ENCODE measurements around the gene B3GAT2.

B3GAT2 gene, protein sequence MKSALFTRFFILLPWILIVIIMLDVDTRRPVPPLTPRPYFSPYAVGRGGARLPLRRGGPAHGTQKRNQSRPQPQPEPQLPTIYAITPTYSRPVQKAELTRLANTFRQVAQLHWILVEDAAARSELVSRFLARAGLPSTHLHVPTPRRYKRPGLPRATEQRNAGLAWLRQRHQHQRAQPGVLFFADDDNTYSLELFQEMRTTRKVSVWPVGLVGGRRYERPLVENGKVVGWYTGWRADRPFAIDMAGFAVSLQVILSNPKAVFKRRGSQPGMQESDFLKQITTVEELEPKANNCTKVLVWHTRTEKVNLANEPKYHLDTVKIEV

DNA sequence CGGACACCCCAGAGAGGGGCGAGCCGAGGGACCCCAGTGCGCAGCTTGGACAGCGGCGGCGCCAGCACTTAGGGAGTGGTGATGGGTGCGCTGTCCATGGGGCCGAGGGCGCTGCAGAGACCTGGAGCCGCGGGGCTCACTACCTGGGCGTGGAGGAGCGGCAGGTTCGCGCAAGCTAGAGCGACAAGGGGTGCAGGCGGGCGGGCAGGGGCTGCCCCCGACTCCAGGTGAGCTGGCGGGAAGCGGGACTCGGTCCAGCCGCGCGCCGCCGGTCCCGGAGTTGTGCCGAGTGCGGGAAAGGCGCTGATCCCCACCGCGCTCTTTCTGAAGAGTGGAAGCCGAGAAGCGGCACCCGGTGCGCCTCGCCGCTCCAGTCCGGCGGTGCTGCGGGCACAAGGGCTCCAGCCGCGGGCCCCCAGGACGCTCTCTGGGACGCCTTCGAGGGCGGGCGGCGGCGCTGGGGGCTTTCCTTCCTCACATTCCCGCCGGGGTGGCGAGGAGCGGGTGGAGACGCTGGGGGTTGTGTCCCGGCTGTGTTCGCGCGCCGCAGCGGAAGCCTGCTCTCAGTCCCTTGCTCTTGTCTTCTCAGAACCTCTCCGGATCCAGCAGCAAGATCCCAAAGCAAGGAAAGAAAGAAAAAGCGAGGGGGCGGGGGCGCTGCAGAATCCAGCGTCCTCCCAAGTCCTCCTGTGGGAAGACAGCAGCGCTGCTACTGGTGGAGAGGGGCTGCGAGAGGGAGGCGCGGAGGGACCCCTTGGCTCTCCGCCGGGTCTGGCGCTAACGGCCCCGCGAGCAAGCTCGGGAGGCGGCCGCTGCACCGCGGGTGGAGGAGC is at the start of gene B3GAT2:
Gene B3GAT2, minus strand, starts transcription at position 610 of the 833 bp plus-strand sequence. CDS start 631 bp downstream, outside the sequence.
- no peaks in the 10 kb centered on the region for H3K36me3 Mint-ChIP-seq (ENCODE audit: low read depth)
- peaks cover 88% of the 10 kb centered on the region for H3K27me3 Mint-ChIP-seq (ENCODE audit: low read depth, poor library complexity)
- TF ChIP-seq, protein P1, sequence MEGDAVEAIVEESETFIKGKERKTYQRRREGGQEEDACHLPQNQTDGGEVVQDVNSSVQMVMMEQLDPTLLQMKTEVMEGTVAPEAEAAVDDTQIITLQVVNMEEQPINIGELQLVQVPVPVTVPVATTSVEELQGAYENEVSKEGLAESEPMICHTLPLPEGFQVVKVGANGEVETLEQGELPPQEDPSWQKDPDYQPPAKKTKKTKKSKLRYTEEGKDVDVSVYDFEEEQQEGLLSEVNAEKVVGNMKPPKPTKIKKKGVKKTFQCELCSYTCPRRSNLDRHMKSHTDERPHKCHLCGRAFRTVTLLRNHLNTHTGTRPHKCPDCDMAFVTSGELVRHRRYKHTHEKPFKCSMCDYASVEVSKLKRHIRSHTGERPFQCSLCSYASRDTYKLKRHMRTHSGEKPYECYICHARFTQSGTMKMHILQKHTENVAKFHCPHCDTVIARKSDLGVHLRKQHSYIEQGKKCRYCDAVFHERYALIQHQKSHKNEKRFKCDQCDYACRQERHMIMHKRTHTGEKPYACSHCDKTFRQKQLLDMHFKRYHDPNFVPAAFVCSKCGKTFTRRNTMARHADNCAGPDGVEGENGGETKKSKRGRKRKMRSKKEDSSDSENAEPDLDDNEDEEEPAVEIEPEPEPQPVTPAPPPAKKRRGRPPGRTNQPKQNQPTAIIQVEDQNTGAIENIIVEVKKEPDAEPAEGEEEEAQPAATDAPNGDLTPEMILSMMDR (IDR thresholded peaks at IDR 0.05): no peak
- H3K9me3 Mint-ChIP-seq: no peaks in the 10 kb centered on the region
- DNase-seq: peak; percentile 66
- H3K4me3 Mint-ChIP-seq: peak within 1 kb of the TSS; percentile 83
- H3K4me1 Mint-ChIP-seq: peaks cover 16% of the 10 kb centered on the region
- no peak within 1 kb of the TSS for H3K27ac Mint-ChIP-seq

DNA sequence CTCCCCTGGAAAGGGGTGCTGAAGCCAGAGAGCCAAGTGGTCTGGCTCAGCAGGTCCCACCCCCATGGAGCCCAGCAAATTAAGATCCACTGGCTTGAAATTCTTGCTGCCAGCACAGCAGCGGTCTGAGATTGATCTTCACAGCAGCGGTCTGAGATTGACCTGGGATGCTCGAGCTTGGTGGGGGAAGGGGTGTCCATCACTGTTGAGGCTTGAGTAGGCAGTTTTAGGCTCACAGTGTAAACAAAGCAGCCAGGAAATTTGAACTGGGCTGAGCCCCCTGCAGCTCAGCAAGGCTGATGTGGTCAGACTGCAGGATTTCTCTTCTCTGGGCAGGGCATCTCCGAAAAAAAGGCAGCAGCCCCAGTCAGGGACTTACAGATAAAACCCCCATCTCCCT is 41.3 kb upstream of the B3GAT2 start:
- TF ChIP-seq, protein P1 (IDR thresholded peaks at IDR 0.05): no peak
- peak overlapping the region; percentile 35 for H3K4me3 Mint-ChIP-seq
- H3K36me3 Mint-ChIP-seq (ENCODE audit: low read depth): no peaks in the 10 kb centered on the region
- peaks cover 17% of the 10 kb centered on the region for H3K4me1 Mint-ChIP-seq
- H3K27me3 Mint-ChIP-seq (ENCODE audit: low read depth, poor library complexity): peaks cover 4% of the 10 kb centered on the region
- peaks cover 8% of the 10 kb centered on the region for H3K9me3 Mint-ChIP-seq
- H3K27ac Mint-ChIP-seq: no peak overlapping the region
- no peak for DNase-seq

DNA sequence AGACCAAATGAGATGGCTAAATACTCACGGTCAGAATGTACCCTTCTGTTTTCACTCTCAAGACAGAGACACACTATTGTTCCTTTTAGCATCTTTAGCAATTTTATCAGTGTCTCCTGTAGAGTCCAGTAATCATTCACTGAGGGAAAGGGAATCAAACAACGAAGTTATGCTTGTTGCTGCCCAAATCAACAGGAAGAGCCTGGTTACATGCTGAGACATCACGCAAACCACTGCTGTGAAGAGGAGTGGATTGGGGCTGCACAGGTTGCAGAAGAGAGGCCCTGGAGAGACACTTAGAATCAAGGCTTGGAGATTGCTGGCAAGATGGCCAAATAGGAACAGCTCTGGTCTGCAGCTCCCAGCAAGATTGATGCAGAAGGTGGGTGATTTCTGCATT is 40.5 kb upstream of the B3GAT2 start:
- peaks cover under 1% of the 10 kb centered on the region for H3K9me3 Mint-ChIP-seq
- no peak overlapping the region for H3K4me3 Mint-ChIP-seq
- H3K4me1 Mint-ChIP-seq: peaks cover 17% of the 10 kb centered on the region
- TF ChIP-seq, protein P1 (IDR thresholded peaks at IDR 0.05): no peak
- DNase-seq: no peak
- H3K36me3 Mint-ChIP-seq (ENCODE audit: low read depth): no peaks in the 10 kb centered on the region
- H3K27ac Mint-ChIP-seq: no peak overlapping the region
- peaks cover 4% of the 10 kb centered on the region for H3K27me3 Mint-ChIP-seq (ENCODE audit: low read depth, poor library complexity)

DNA sequence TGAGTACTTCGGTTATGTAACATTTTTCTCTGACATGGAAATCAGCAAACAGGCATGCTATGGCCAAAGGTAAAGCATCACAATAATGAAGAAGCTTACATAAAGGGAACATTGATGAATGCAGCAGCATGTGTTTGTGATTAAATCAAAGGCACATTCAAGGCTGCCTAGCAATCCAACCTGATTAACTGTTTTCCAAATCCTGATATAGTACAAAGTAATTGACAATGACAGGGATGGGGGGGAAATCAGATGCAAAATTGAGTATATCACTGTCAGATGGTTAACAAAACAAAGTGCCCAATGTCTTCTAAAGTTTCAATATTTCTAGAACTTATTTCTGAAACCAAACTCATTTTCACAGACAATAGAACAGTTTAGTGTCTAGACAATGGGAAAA is 39.2 kb upstream of the B3GAT2 start:
- Mint-ChIP-seq H3K36me3 (ENCODE audit: low read depth) (no peaks in the 10 kb centered on the region), H3K4me3 (no peak overlapping the region), H3K9me3 (no peaks in the 10 kb centered on the region), H3K27ac (no peak overlapping the region), H3K27me3 (ENCODE audit: low read depth, poor library complexity) (peaks cover 2% of the 10 kb centered on the region), H3K4me1 (peaks cover 17% of the 10 kb centered on the region)
- TF ChIP-seq, protein P1 (IDR thresholded peaks at IDR 0.05): no peak
- no peak for DNase-seq

DNA sequence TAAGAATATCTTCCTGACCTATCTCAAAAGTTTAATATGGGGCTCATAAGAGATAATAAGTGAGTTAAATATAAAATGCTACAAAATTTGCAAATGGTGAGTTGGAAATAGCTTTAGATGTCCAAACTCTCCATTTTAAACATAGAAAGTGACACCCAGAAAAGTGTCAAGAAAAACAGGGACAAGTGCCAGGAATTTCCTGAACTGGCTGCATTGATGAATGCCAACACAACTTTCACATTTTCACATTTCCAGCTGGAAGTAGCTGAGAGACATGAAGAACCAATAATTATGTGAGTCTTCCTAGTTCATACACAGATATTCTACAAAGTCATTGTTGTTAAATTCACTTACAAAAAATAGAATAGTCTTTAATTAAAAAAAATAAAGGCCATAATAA is 38.6 kb upstream of the B3GAT2 start:
- Mint-ChIP-seq H3K4me3 (no peak overlapping the region), H3K27me3 (ENCODE audit: low read depth, poor library complexity) (peaks cover 4% of the 10 kb centered on the region), H3K9me3 (no peaks in the 10 kb centered on the region), H3K4me1 (peaks cover 17% of the 10 kb centered on the region), H3K36me3 (ENCODE audit: low read depth) (no peaks in the 10 kb centered on the region), H3K27ac (no peak overlapping the region)
- DNase-seq: no peak
- TF ChIP-seq, protein P1 (IDR thresholded peaks at IDR 0.05): no peak
